Measurements from ENCODE around the gene SKA1. TPM values are rescaled to one million over a fixed set of nuclear protein-coding genes. Genes with fewer than 3 reads are reported as not detected.
"Not testable (repeated sequence)": the region's sequence is repeated elsewhere in the genome, so short reads cannot be mapped to it uniquely, and the experiment has no call there.

Gene SKA1
- total and polyA plus RNA-seq, 9 donors, result 3.1 to 6.6 (median 4.4) TPM

DNA sequence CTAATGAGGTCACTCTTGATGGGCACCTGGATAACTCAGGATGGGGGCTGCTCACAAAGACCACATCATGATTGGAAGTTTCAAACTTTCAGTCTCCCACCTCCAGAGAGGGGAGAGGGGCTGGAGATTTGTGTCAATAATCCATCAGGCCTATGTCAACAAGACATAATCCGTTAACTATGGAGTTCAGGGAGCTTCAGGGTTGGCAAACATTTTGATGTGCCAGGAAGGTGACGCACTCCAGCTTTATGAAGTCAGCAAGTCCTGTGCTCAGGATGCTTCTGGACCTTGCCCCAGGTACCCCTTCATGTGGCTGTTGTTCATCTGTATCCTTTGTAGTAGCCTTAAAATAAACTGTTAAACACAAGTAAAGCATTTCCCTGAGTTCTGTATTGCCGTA, 19.0 kb downstream of the SKA1 start:
- Histone ChIP-seq H3K4me3 (ENCODE audit: low read length) (no peak overlapping the region), H3K4me1 (ENCODE audit: control insufficient read depth, insufficient read depth, low read length) (no peaks in the 10 kb centered on the region), H3K9me3 (replicated peaks; ENCODE audit: control insufficient read depth, low read depth, low read length) (no peaks in the 10 kb centered on the region), H3K27ac (ENCODE audit: low read length) (no peak overlapping the region), H3K27me3 (ENCODE audit: control insufficient read depth, insufficient read depth, low read length) (peaks cover 7% of the 10 kb centered on the region), H3K36me3 (ENCODE audit: control insufficient read depth, insufficient read depth, low read length) (no peaks in the 10 kb centered on the region)
- DNase-seq, result no peak
- WGBS (ENCODE audit: insufficient coverage), result 100% methylated on average over 2 of the region's 3 CpGs

- Histone ChIP-seq H3K36me3 (ENCODE audit: control insufficient read depth, insufficient read depth, low read length) (no peaks in the 10 kb centered on the region), H3K4me1 (ENCODE audit: control insufficient read depth, insufficient read depth, low read length) (no peaks in the 10 kb centered on the region), H3K9me3 (replicated peaks; ENCODE audit: control insufficient read depth, low read depth, low read length) (no peaks in the 10 kb centered on the region), H3K27me3 (ENCODE audit: control insufficient read depth, insufficient read depth, low read length) (peaks cover 7% of the 10 kb centered on the region), H3K4me3 (ENCODE audit: low read length) (no peak overlapping the region), H3K27ac (ENCODE audit: low read length) (no peak overlapping the region)
- DNase-seq, result no peak
- WGBS (ENCODE audit: insufficient coverage), result no CpG with 5 or more reads among the region's 2 CpGs
Measured at GRCh38 chr18:50395093-50395492, 20.2 kb downstream of the SKA1 start.

- no peak for DNase-seq
- Histone ChIP-seq H3K9me3 (replicated peaks; ENCODE audit: control insufficient read depth, low read depth, low read length) (no peaks in the 10 kb centered on the region), H3K36me3 (ENCODE audit: control insufficient read depth, insufficient read depth, low read length) (no peaks in the 10 kb centered on the region), H3K27me3 (ENCODE audit: control insufficient read depth, insufficient read depth, low read length) (peaks cover 17% of the 10 kb centered on the region), H3K4me1 (ENCODE audit: control insufficient read depth, insufficient read depth, low read length) (no peaks in the 10 kb centered on the region), H3K27ac (ENCODE audit: low read length) (no peak overlapping the region), H3K4me3 (ENCODE audit: low read length) (no peak overlapping the region)
- 100% methylated on average over 1 of the region's 5 CpGs for WGBS (ENCODE audit: insufficient coverage)
Measured at GRCh38 chr18:50396005-50396660, 21.3 kb downstream of the SKA1 start.

GRCh38 chr18:50397023-50397422, 22.2 kb downstream of the SKA1 start:
- WGBS (ENCODE audit: insufficient coverage), result 35% methylated on average over 3 of the region's 4 CpGs
- H3K27ac ChIP-seq (ENCODE audit: low read length), result no peak overlapping the region
- H3K4me3 ChIP-seq (ENCODE audit: low read length), result no peak overlapping the region
- H3K36me3 ChIP-seq (ENCODE audit: control insufficient read depth, insufficient read depth, low read length), result no peaks in the 10 kb centered on the region
- H3K4me1 ChIP-seq (ENCODE audit: control insufficient read depth, insufficient read depth, low read length), result no peaks in the 10 kb centered on the region
- H3K9me3 ChIP-seq (replicated peaks; ENCODE audit: control insufficient read depth, low read depth, low read length), result no peaks in the 10 kb centered on the region
- DNase-seq, result no peak
- H3K27me3 ChIP-seq (ENCODE audit: control insufficient read depth, insufficient read depth, low read length), result peaks cover 26% of the 10 kb centered on the region

DNA sequence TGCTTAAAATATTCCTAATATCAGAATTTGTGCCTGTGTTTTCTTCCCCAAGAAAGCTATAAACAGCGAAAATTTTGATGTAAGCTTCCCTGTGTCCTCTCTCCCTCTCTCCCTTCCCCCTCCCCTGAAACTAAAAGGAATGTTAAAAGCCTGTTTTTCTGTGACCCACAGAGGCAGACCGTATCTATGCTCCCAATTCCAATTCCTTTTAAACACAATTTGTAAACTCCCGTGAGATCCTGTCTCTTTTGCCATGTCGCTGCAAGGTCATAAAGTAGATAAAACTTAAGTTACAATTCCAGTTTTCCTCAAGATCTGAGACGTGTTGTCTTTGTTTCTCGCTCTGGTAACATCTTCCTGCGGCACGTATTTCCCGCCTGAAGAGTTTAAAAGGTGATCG, 23.3 kb downstream of the SKA1 start:
- H3K4me3 ChIP-seq (ENCODE audit: low read length), result no peak overlapping the region
- peaks cover 37% of the 10 kb centered on the region for H3K27me3 ChIP-seq (ENCODE audit: control insufficient read depth, insufficient read depth, low read length)
- no peaks in the 10 kb centered on the region for H3K9me3 ChIP-seq (replicated peaks; ENCODE audit: control insufficient read depth, low read depth, low read length)
- H3K27ac ChIP-seq (ENCODE audit: low read length), result no peak overlapping the region
- H3K4me1 ChIP-seq (ENCODE audit: control insufficient read depth, insufficient read depth, low read length), result no peaks in the 10 kb centered on the region
- DNase-seq, result no peak
- no peaks in the 10 kb centered on the region for H3K36me3 ChIP-seq (ENCODE audit: control insufficient read depth, insufficient read depth, low read length)
- 21% methylated on average over 5 of the region's 10 CpGs for WGBS (ENCODE audit: insufficient coverage)

- Histone ChIP-seq H3K27ac (ENCODE audit: low read length) (no peak overlapping the region), H3K4me1 (ENCODE audit: control insufficient read depth, insufficient read depth, low read length) (no peaks in the 10 kb centered on the region), H3K36me3 (ENCODE audit: control insufficient read depth, insufficient read depth, low read length) (no peaks in the 10 kb centered on the region), H3K9me3 (replicated peaks; ENCODE audit: control insufficient read depth, low read depth, low read length) (no peaks in the 10 kb centered on the region), H3K27me3 (ENCODE audit: control insufficient read depth, insufficient read depth, low read length) (peaks cover 45% of the 10 kb centered on the region), H3K4me3 (ENCODE audit: low read length) (no peak overlapping the region)
- no CpG with 5 or more reads among the region's 1 CpG for WGBS (ENCODE audit: insufficient coverage)
- no peak for DNase-seq
Measured at GRCh38 chr18:50398947-50399346, 24.1 kb downstream of the SKA1 start.

GRCh38 chr18:50399582-50399981, 24.7 kb downstream of the SKA1 start:
- no peak overlapping the region for H3K4me3 ChIP-seq (ENCODE audit: low read length)
- no peaks in the 10 kb centered on the region for H3K9me3 ChIP-seq (replicated peaks; ENCODE audit: control insufficient read depth, low read depth, low read length)
- peaks cover 49% of the 10 kb centered on the region for H3K27me3 ChIP-seq (ENCODE audit: control insufficient read depth, insufficient read depth, low read length)
- no peaks in the 10 kb centered on the region for H3K36me3 ChIP-seq (ENCODE audit: control insufficient read depth, insufficient read depth, low read length)
- DNase-seq, result no peak
- no peaks in the 10 kb centered on the region for H3K4me1 ChIP-seq (ENCODE audit: control insufficient read depth, insufficient read depth, low read length)
- no CpG with 5 or more reads among the region's 4 CpGs for WGBS (ENCODE audit: insufficient coverage)
- no peak overlapping the region for H3K27ac ChIP-seq (ENCODE audit: low read length)

- WGBS (ENCODE audit: insufficient coverage), result 39% methylated on average over 4 of the region's 5 CpGs
Measured at GRCh38 chr18:50400438-50400837, 25.6 kb downstream of the SKA1 start.

DNA sequence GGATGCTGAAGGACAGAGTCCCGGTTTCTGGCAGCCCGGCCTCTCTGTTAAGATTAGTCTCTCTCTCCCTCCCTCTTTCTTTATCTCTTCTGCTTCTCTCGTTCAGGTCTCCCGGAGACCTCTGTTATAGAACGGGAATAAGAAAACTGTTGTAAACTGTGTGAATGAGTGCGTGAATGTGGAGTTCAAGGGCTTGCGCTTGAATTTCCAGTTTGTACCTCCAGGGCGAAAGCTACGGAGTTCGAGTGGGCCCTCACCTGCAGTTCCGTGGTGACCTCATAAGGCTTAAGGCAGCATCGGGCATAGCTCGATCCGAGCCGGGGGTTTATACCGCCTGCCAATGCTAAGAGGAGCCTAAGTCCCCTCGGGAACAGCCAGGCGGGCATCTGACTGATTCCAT, 26.4 kb downstream of the SKA1 start:
- peaks cover 63% of the 10 kb centered on the region for H3K27me3 ChIP-seq (ENCODE audit: control insufficient read depth, insufficient read depth, low read length)
- 46% methylated on average over 7 of the region's 18 CpGs for WGBS (ENCODE audit: insufficient coverage)
- H3K4me3 ChIP-seq (ENCODE audit: low read length), result no peak overlapping the region
- no peaks in the 10 kb centered on the region for H3K36me3 ChIP-seq (ENCODE audit: control insufficient read depth, insufficient read depth, low read length)
- H3K27ac ChIP-seq (ENCODE audit: low read length), result no peak overlapping the region
- DNase-seq, result no peak
- H3K9me3 ChIP-seq (replicated peaks; ENCODE audit: control insufficient read depth, low read depth, low read length), result no peaks in the 10 kb centered on the region
- no peaks in the 10 kb centered on the region for H3K4me1 ChIP-seq (ENCODE audit: control insufficient read depth, insufficient read depth, low read length)

More at GRCh38 chr18:50400438-50400837, 25.6 kb downstream of the SKA1 start:
- H3K9me3 ChIP-seq (replicated peaks; ENCODE audit: control insufficient read depth, low read depth, low read length); DNase-seq; H3K27ac ChIP-seq (ENCODE audit: low read length); H3K4me1 ChIP-seq (ENCODE audit: control insufficient read depth, insufficient read depth, low read length); H3K4me3 ChIP-seq (ENCODE audit: low read length); H3K36me3 ChIP-seq (ENCODE audit: control insufficient read depth, insufficient read depth, low read length): not testable (repeated sequence)
- peaks cover 54% of the 10 kb centered on the region for H3K27me3 ChIP-seq (ENCODE audit: control insufficient read depth, insufficient read depth, low read length)

DNA sequence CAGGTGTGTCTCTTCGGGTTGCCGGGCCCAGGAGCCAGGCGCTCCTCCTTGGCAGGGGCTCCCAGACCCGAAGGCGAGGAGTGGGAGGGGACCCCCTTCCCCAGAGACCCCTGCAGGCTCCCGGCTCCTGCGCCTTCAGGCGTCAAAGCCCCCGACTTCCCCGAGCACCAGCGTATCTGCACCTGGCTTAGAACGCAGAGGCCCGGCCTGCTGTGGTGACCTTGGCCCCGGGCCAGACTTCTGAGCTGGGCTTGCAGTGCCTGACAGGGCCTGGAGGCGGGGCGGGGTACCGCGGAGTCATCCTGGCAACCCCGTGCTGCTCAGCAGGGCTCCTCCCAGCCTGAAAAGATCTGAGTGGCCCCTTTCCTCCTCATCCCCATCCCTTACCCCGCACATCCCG, 27.0 kb downstream of the SKA1 start:
- peaks cover 65% of the 10 kb centered on the region for H3K27me3 ChIP-seq (ENCODE audit: control insufficient read depth, insufficient read depth, low read length)
- H3K4me3 ChIP-seq (ENCODE audit: low read length), result no peak overlapping the region
- peak; percentile 11 for DNase-seq
- H3K36me3 ChIP-seq (ENCODE audit: control insufficient read depth, insufficient read depth, low read length), result no peaks in the 10 kb centered on the region
- 5% methylated on average over 21 of the region's 21 CpGs for WGBS (ENCODE audit: insufficient coverage)
- H3K27ac ChIP-seq (ENCODE audit: low read length), result no peak overlapping the region
- no peaks in the 10 kb centered on the region for H3K4me1 ChIP-seq (ENCODE audit: control insufficient read depth, insufficient read depth, low read length)
- no peaks in the 10 kb centered on the region for H3K9me3 ChIP-seq (replicated peaks; ENCODE audit: control insufficient read depth, low read depth, low read length)

Data from muscle of leg (tissue), 11 donors.